Astrocyte (in vitro differentiated cells and primary cell): ENCODE measurements around the gene LIN7A. TPM values are rescaled to one million over a fixed set of nuclear protein-coding genes. Genes with fewer than 3 reads are reported as not detected.

Experiments
- DNase-seq: peaks from one replicate; pipeline ENCODE4 v3.0.0-alpha.2; 2010; ENCODE audit warnings: low read depth
- FAIRE-seq: peaks from 2 replicates; lab custom pipeline; 2011; peaks lifted over from hg19 to GRCh38; lab: Jason Lieb, UNC
- H2AFZ ChIP-seq: 2 replicates; pipeline ENCODE4 v1.6.0; 2012; ENCODE audit warnings: low read depth, low read length, inconsistent platforms
- H3K27ac ChIP-seq: 2 replicates; pipeline ENCODE4 v1.5.1; 2011; ENCODE audit warnings: low read depth, low read length, inconsistent platforms
- H3K27me3 ChIP-seq: 2 replicates; pipeline ENCODE4 v1.6.0; 2011; ENCODE audit warnings: low read length, inconsistent platforms; ENCODE audit not compliant: insufficient read depth
- H3K36me3 ChIP-seq: 2 replicates; pipeline ENCODE4 v1.5.1; 2011; ENCODE audit warnings: low read length, inconsistent platforms; ENCODE audit not compliant: insufficient read depth
- H3K4me1 ChIP-seq: 2 replicates; pipeline ENCODE4 v1.5.1; 2011; ENCODE audit warnings: low read length, inconsistent platforms; ENCODE audit not compliant: insufficient read depth
- H3K4me2 ChIP-seq: 2 replicates; pipeline ENCODE4 v1.6.0; 2012; ENCODE audit warnings: low read length, inconsistent platforms
- H3K4me3 ChIP-seq: 2 replicates; pipeline ENCODE4 v1.5.1; 2011; ENCODE audit warnings: low read depth, mild to moderate bottlenecking, low read length, inconsistent platforms; ENCODE audit not compliant: insufficient read depth
- H3K79me2 ChIP-seq: 2 replicates; pipeline ENCODE4 v1.6.0; 2012; ENCODE audit warnings: mild to moderate bottlenecking, low read length, inconsistent platforms; ENCODE audit not compliant: insufficient read depth
- H3K9ac ChIP-seq: 2 replicates; pipeline ENCODE4 v1.6.0; 2012; ENCODE audit warnings: mild to moderate bottlenecking, low read length, inconsistent platforms
- H3K9me3 ChIP-seq: 2 replicates; pipeline ENCODE4 v1.5.1; 2012; ENCODE audit warnings: low read depth, mild to moderate bottlenecking, low read length, inconsistent platforms; ENCODE audit not compliant: insufficient read depth
- H4K20me1 ChIP-seq: 2 replicates; pipeline ENCODE4 v1.6.0; 2012; ENCODE audit warnings: low read length, inconsistent platforms; ENCODE audit not compliant: insufficient read depth
- H3K27ac Mint-ChIP-seq: one replicate; pipeline ENCODE4 v1.8.0; 2021; ENCODE audit warnings: mild to moderate bottlenecking, mixed read lengths; ENCODE audit not compliant: unreplicated experiment
- H3K27me3 Mint-ChIP-seq: one replicate; pipeline ENCODE4 v1.8.0; 2021; ENCODE audit warnings: low read depth, mixed read lengths; ENCODE audit not compliant: unreplicated experiment
- H3K36me3 Mint-ChIP-seq: one replicate; pipeline ENCODE4 v1.8.0; 2021; ENCODE audit warnings: low read depth, mixed read lengths; ENCODE audit not compliant: unreplicated experiment
- H3K4me1 Mint-ChIP-seq: one replicate; pipeline ENCODE4 v1.8.0; 2021; ENCODE audit warnings: low read depth, mixed read lengths; ENCODE audit not compliant: unreplicated experiment
- H3K4me3 Mint-ChIP-seq: one replicate; pipeline ENCODE4 v1.8.0; 2021; ENCODE audit warnings: mild to moderate bottlenecking, moderate library complexity, mixed read lengths; ENCODE audit not compliant: unreplicated experiment
- H3K9me3 Mint-ChIP-seq: one replicate; pipeline ENCODE4 v1.8.0; 2021; ENCODE audit warnings: mild to moderate bottlenecking, mixed read lengths; ENCODE audit not compliant: unreplicated experiment
- CTCF ChIP-seq: IDR thresholded peaks from 2 replicates; pipeline ENCODE4 v1.5.1; 2011; ENCODE audit warnings: low read depth, mild to moderate bottlenecking, inconsistent platforms, low read length, moderate library complexity; ENCODE audit not compliant: insufficient read depth
- EZH2 ChIP-seq: IDR thresholded peaks from 2 replicates; pipeline ENCODE4 v1.6.1; 2012; ENCODE audit warnings: mild to moderate bottlenecking, low read length, inconsistent platforms; ENCODE audit not compliant: insufficient read depth
- total RNA-seq: library from RNA; stranded (reverse); gene quantifications from 2 replicates; pipeline ENCODE4 v1.2.1, GENCODE V29; 2021

The LIN7A gene
- total RNA-seq, 1 donor from 2014 or later = 1.6 TPM

- H3K36me3 ChIP-seq = no peaks in the 10 kb centered on the region
- TF ChIP-seq CTCF = no peak
- TF ChIP-seq EZH2 = no peak
- H3K36me3 Mint-ChIP-seq = no peaks in the 10 kb centered on the region
- no peak overlapping the region for H3K27ac ChIP-seq
- no peaks in the 10 kb centered on the region for H3K27me3 ChIP-seq
- H3K79me2 ChIP-seq = no peaks in the 10 kb centered on the region
- no peak overlapping the region for H3K4me2 ChIP-seq
- no peaks in the 10 kb centered on the region for H3K9me3 Mint-ChIP-seq
- no peak overlapping the region for H2AFZ ChIP-seq
- H3K4me1 ChIP-seq = no peaks in the 10 kb centered on the region
- H3K4me1 Mint-ChIP-seq = no peaks in the 10 kb centered on the region
- H3K4me3 ChIP-seq = no peak overlapping the region
- H3K9ac ChIP-seq = no peak overlapping the region
- FAIRE-seq = no peak
- no peaks in the 10 kb centered on the region for H3K27me3 Mint-ChIP-seq
- no peak overlapping the region for H3K27ac Mint-ChIP-seq
- no peak overlapping the region for H3K4me3 Mint-ChIP-seq
- H4K20me1 ChIP-seq = no peaks in the 10 kb centered on the region
- no peaks in the 10 kb centered on the region for H3K9me3 ChIP-seq
- DNase-seq = no peak
These were observed 69.2 kb downstream of the LIN7A start for GRCh38 chr12:80868576-80868975.

- H3K4me3 Mint-ChIP-seq = no peak overlapping the region
- H3K4me1 ChIP-seq = no peaks in the 10 kb centered on the region
- TF ChIP-seq CTCF (no peak), EZH2 (no peak)
These were observed 69.8 kb downstream of the LIN7A start for GRCh38 chr12:80867941-80868340.

GRCh38 chr12:80864046-80864735, 73.5 kb downstream of the LIN7A start:
- no peak overlapping the region for H3K27ac ChIP-seq
- H3K36me3 ChIP-seq = no peaks in the 10 kb centered on the region
- no peak overlapping the region for H2AFZ ChIP-seq
- H3K9me3 ChIP-seq = no peaks in the 10 kb centered on the region
- H3K27ac Mint-ChIP-seq = no peak overlapping the region
- no peak overlapping the region for H3K4me3 ChIP-seq
- H3K9me3 Mint-ChIP-seq = no peaks in the 10 kb centered on the region
- no peaks in the 10 kb centered on the region for H3K36me3 Mint-ChIP-seq
- FAIRE-seq (no peak), DNase-seq (peak; percentile 23)
- no peaks in the 10 kb centered on the region for H3K4me1 ChIP-seq
- TF ChIP-seq EZH2 = no peak
- no peak for TF ChIP-seq CTCF
- no peaks in the 10 kb centered on the region for H3K79me2 ChIP-seq
- H3K4me3 Mint-ChIP-seq = no peak overlapping the region
- peaks cover 13% of the 10 kb centered on the region for H3K4me1 Mint-ChIP-seq
- no peaks in the 10 kb centered on the region for H3K27me3 ChIP-seq
- H3K4me2 ChIP-seq = no peak overlapping the region
- no peak overlapping the region for H3K9ac ChIP-seq
- H4K20me1 ChIP-seq = no peaks in the 10 kb centered on the region
- no peaks in the 10 kb centered on the region for H3K27me3 Mint-ChIP-seq

More at GRCh38 chr12:80867941-80868340, 69.8 kb downstream of the LIN7A start:
- Histone ChIP-seq H3K79me2 (no peaks in the 10 kb centered on the region), H3K9ac (no peak overlapping the region), H2AFZ (no peak overlapping the region), H3K9me3 (no peaks in the 10 kb centered on the region), H3K4me3 (no peak overlapping the region), H4K20me1 (no peaks in the 10 kb centered on the region), H3K27ac (no peak overlapping the region), H3K27me3 (no peaks in the 10 kb centered on the region), H3K36me3 (no peaks in the 10 kb centered on the region), H3K4me2 (no peak overlapping the region)
- no peak for DNase-seq
- Mint-ChIP-seq H3K4me1 (peaks cover 1% of the 10 kb centered on the region), H3K27ac (no peak overlapping the region), H3K9me3 (no peaks in the 10 kb centered on the region), H3K36me3 (no peaks in the 10 kb centered on the region), H3K27me3 (no peaks in the 10 kb centered on the region)
- FAIRE-seq = no peak
